ENCODE results near the gene GPA33. TPM values are rescaled to one million over a fixed set of nuclear protein-coding genes. Genes with fewer than 3 reads are reported as not detected.

The GPA33 gene
- polyA plus RNA-seq, 1 of the 3 experiments (the other 2 are of a cell fraction), result not detected

DNA sequence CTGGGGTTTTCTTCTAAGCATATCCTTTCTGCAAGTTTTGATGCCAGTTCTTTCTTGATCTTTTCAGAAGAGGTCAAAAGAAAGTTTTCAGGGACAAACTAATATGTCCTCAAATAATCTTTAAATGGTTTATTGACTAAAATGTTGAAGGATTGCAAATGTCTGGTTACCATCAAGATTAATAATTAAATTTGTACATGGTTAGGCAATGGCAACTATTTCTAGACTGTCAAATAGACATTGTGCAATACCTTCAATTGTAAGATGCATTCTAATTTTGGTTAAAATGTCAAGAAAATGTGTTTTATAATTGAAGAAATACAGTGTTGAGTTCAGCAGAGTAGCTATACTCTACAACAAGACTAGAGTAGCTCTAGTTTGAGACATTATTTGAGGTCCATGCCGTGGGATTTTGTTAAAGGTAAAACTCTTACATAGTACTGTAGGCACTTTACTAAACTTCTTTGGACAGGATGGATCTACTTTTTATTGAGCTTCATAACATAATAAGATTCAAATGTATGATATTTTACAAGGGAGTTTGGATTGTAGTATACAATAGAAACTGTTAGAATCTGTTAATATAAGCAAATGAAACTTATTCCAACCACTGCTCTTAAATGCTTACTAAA, 78.5 kb downstream of the GPA33 start:
- Histone ChIP-seq H3K27ac (ENCODE audit: low read depth in 2 of 2, low read length in 1 of 2) (no peak overlapping the region), H3K27me3 (ENCODE audit: insufficient read depth) (no peaks in the 10 kb centered on the region), H3K9ac (no peak overlapping the region), H3K4me2 (no peak overlapping the region), H3K4me3 (ENCODE audit: low read depth in 2 of 2, low read length in 1 of 2) (no peak overlapping the region), H3K9me3 (no peaks in the 10 kb centered on the region), H3K79me2 (ENCODE audit: insufficient read depth) (no peaks in the 10 kb centered on the region), H2AFZ (ENCODE audit: low read depth) (no peak overlapping the region), H3K9me2 (no peaks in the 10 kb centered on the region), H3K36me3 (replicated peaks in 1 of 2; ENCODE audit: control insufficient read depth in 1 of 2, insufficient read depth in 2 of 2, low read length in 1 of 2) (no peaks in the 10 kb centered on the region), H3K4me1 (ENCODE audit: control insufficient read depth in 1 of 2, insufficient read depth in 2 of 2, low read depth in 1 of 2, low read length in 1 of 2) (no peaks in the 10 kb centered on the region), H3F3A (replicated peaks; ENCODE audit: insufficient read depth) (no peaks in the 10 kb centered on the region), H4K20me1 (ENCODE audit: insufficient read depth) (no peaks in the 10 kb centered on the region)
- POLR2A ChIA-PET, result no interaction called here
- 3% methylated on average over 1 of the region's 1 CpG for WGBS (ENCODE audit: low lambda C conversion rate)
- TF ChIP-seq MAX (IDR thresholded peaks at IDR 0.05; ENCODE audit: low read depth), result no peak
- no peak for TF ChIP-seq POLR2AphosphoS5 (IDR thresholded peaks at IDR 0.05; ENCODE audit: low read depth, low read length)
- no peak for TF ChIP-seq ZBTB33 (IDR thresholded peaks at IDR 0.05; ENCODE audit: borderline replicate concordance, low read depth)
- no peak for TF ChIP-seq YY1 (IDR thresholded peaks at IDR 0.05; ENCODE audit: low read depth)
- no peak for TF ChIP-seq GABPA (IDR thresholded peaks at IDR 0.05; ENCODE audit: low read depth)
- no peak for TF ChIP-seq TAF1 (IDR thresholded peaks at IDR 0.05; ENCODE audit: borderline replicate concordance, low read depth, low read length)
- no peak for TF ChIP-seq RFX5 (IDR thresholded peaks at IDR 0.05; ENCODE audit: low read length)
- TF ChIP-seq SMC3 (IDR thresholded peaks at IDR 0.05; ENCODE audit: low read depth, low read length), result no peak
- TF ChIP-seq GATA2 (CRISPR knock-in tag; IDR thresholded peaks at IDR 0.05), result no peak
- TF ChIP-seq, protein P1, sequence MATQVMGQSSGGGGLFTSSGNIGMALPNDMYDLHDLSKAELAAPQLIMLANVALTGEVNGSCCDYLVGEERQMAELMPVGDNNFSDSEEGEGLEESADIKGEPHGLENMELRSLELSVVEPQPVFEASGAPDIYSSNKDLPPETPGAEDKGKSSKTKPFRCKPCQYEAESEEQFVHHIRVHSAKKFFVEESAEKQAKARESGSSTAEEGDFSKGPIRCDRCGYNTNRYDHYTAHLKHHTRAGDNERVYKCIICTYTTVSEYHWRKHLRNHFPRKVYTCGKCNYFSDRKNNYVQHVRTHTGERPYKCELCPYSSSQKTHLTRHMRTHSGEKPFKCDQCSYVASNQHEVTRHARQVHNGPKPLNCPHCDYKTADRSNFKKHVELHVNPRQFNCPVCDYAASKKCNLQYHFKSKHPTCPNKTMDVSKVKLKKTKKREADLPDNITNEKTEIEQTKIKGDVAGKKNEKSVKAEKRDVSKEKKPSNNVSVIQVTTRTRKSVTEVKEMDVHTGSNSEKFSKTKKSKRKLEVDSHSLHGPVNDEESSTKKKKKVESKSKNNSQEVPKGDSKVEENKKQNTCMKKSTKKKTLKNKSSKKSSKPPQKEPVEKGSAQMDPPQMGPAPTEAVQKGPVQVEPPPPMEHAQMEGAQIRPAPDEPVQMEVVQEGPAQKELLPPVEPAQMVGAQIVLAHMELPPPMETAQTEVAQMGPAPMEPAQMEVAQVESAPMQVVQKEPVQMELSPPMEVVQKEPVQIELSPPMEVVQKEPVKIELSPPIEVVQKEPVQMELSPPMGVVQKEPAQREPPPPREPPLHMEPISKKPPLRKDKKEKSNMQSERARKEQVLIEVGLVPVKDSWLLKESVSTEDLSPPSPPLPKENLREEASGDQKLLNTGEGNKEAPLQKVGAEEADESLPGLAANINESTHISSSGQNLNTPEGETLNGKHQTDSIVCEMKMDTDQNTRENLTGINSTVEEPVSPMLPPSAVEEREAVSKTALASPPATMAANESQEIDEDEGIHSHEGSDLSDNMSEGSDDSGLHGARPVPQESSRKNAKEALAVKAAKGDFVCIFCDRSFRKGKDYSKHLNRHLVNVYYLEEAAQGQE (IDR thresholded peaks at IDR 0.05; ENCODE audit: low read depth, low read length), result no peak
- no peak for TF ChIP-seq FOXJ3 (CRISPR knock-in tag; IDR thresholded peaks at IDR 0.05)
- TF ChIP-seq CHD2 (IDR thresholded peaks at IDR 0.05; ENCODE audit: low read length, partially characterized antibody), result no peak
- TF ChIP-seq FOSL2 (IDR thresholded peaks at IDR 0.05; ENCODE audit: borderline replicate concordance, low read depth), result no peak
- no peak for TF ChIP-seq USF2 (IDR thresholded peaks at IDR 0.05; ENCODE audit: borderline replicate concordance, low read depth, low read length)
- TF ChIP-seq, protein P2, sequence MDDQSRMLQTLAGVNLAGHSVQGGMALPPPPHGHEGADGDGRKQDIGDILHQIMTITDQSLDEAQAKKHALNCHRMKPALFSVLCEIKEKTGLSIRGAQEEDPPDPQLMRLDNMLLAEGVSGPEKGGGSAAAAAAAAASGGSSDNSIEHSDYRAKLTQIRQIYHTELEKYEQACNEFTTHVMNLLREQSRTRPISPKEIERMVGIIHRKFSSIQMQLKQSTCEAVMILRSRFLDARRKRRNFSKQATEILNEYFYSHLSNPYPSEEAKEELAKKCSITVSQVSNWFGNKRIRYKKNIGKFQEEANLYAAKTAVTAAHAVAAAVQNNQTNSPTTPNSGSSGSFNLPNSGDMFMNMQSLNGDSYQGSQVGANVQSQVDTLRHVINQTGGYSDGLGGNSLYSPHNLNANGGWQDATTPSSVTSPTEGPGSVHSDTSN (IDR thresholded peaks at IDR 0.05), result no peak
- TF ChIP-seq RAD21 (IDR thresholded peaks at IDR 0.05; ENCODE audit: low read length), result no peak
- no peak for TF ChIP-seq JUND (IDR thresholded peaks at IDR 0.05)
- TF ChIP-seq FOXM1 (IDR thresholded peaks at IDR 0.05; ENCODE audit: low read depth), result no peak
- no peak for DNase-seq
- CTCF ChIA-PET, result interaction anchor here (0.9 kb wide), 2 partner anchors 43 to 48 kb away, joined by 3 read pairs; no protein-coding TSS in a partner anchor

Data from SK-N-SH (cell line).